OCI-LY7 (cell line): Measurements from ENCODE around the gene ALKBH4. TPM values are rescaled to one million over a fixed set of nuclear protein-coding genes. Genes with fewer than 3 reads are reported as not detected.

Experiments used
- BruUV-seq: library from RNA; stranded (reverse); fragments of 400-500 nt; replicated peaks from 2 replicates; lab custom pipeline; 2021; lab: Mats Ljungman, UMichigan
- CTCF ChIA-PET: fragments of 300-600 bp; sonication (Branson Sonifier 250); formaldehyde crosslinking; loops from one replicate; lab custom pipeline; 2022; ENCODE audit warnings: antibody characterized with exemption; ENCODE audit not compliant: unreplicated experiment; lab: Charles Lee
- POLR2A ChIA-PET: fragments of 300-600 bp; sonication (Branson Sonifier 250); formaldehyde crosslinking; loops from one replicate; lab custom pipeline; 2022; ENCODE audit warnings: antibody characterized with exemption; lab: Charles Lee
- DNase-seq: peaks from one replicate; pipeline ENCODE4 v3.0.0-alpha.2; 2015; ENCODE audit warnings: low spot score
- H2AFZ ChIP-seq: fragments of 200-600 bp; sonication (generic), shearing (Covaris generic); 2 replicates; pipeline ENCODE4 v1.6.1; 2014; ENCODE audit warnings: mild to moderate bottlenecking, antibody characterized with exemption, low read length, moderate library complexity
- H3K27ac ChIP-seq: fragments of 200-600 bp; sonication (generic); 2 replicates; pipeline ENCODE4 v1.5.1; 2014; ENCODE audit warnings: mixed run types, low read depth, mild to moderate bottlenecking, moderate library complexity, low read length, inconsistent platforms; ENCODE audit not compliant: poor library complexity, severe bottlenecking
- H3K36me3 ChIP-seq: fragments of 200-600 bp; sonication (generic); 2 replicates; pipeline ENCODE4 v1.6.1; 2014; ENCODE audit warnings: mild to moderate bottlenecking, antibody characterized with exemption, low read length, moderate library complexity, mixed read lengths; ENCODE audit not compliant: insufficient read depth
- H3K4me1 ChIP-seq: fragments of 200-600 bp; sonication (generic); 2 replicates; pipeline ENCODE4 v1.5.1; 2014; ENCODE audit warnings: mild to moderate bottlenecking, low read length; ENCODE audit not compliant: insufficient read depth, poor library complexity, severe bottlenecking
- H3K4me2 ChIP-seq: fragments of 200-600 bp; sonication (generic); 2 replicates; pipeline ENCODE4 v1.6.1; 2014; ENCODE audit warnings: mild to moderate bottlenecking, low read length
- H3K4me3 ChIP-seq: fragments of 200-600 bp; sonication (generic); 2 replicates; pipeline ENCODE4 v1.5.1; 2014; ENCODE audit warnings: mild to moderate bottlenecking, low read depth, low read length; ENCODE audit not compliant: poor library complexity, severe bottlenecking
- H3K79me2 ChIP-seq: fragments of 200-600 bp; sonication (generic); 2 replicates; pipeline ENCODE4 v1.6.1; 2016; ENCODE audit warnings: low read depth, mild to moderate bottlenecking, low read length, moderate library complexity, mixed read lengths; ENCODE audit not compliant: insufficient read depth
- H3K9me2 ChIP-seq: fragments of 200-600 bp; sonication (generic); 2 replicates; pipeline ENCODE4 v1.6.1; 2016; ENCODE audit warnings: mild to moderate bottlenecking, low read length, mixed read lengths; ENCODE audit not compliant: insufficient read depth
- H3K9me3 ChIP-seq: fragments of 200-600 bp; sonication (generic); 2 replicates; pipeline ENCODE4 v1.6.1; 2014; ENCODE audit warnings: mild to moderate bottlenecking, mixed run types, low read length, mixed read lengths
- H4K20me1 ChIP-seq: fragments of 200-600 bp; sonication (generic); 2 replicates; pipeline ENCODE4 v1.6.1; 2014; ENCODE audit warnings: mild to moderate bottlenecking, antibody characterized with exemption, low read length, moderate library complexity, mixed read lengths; ENCODE audit not compliant: insufficient read depth
- EZH2phosphoT487 ChIP-seq: fragments of 200-600 bp; sonication (generic); IDR thresholded peaks from 2 replicates; pipeline ENCODE4 v1.6.1; 2018; ENCODE audit warnings: low read depth, borderline replicate concordance, mild to moderate bottlenecking, mixed run types, antibody characterized with exemption, low read length, moderate library complexity, mixed read lengths
- intact Hi-C: fragments of 100-400 bp; cut with micrococcal nuclease; formaldehyde crosslinking; loops from one replicate; pipeline ENCODE4 v1.10.0; 2022; ENCODE audit not compliant: unreplicated experiment
- total RNA-seq, 2 experiments: library from RNA; depleted of rRNA in 1 of 2; stranded (reverse); fragments of >200 nt in 1 of 2; shearing (Covaris generic) in 1 of 2; gene quantifications; 2 replicates each; pipeline ENCODE4 v1.2.3, GENCODE V29; 2014 to 2022
- TF ChIP-seq, protein P1 (sequence below): fragments of 200-600 bp; sonication (generic); conservative IDR thresholded peaks from 2 replicates; pipeline ENCODE4 v1.5.1; 2014; ENCODE audit warnings: mild to moderate bottlenecking, antibody characterized with exemption, low read length, moderate library complexity, mixed read lengths

The ALKBH4 gene
- total RNA-seq, 2 experiments from 2014 or later, result 13.3 to 17.5 TPM

GRCh38 chr7:102424787-102425218 lies 39.9 kb downstream of the ALKBH4 start:
- Histone ChIP-seq H3K4me3 (peak overlapping the region; percentile 52), H3K9me3 (no peaks in the 10 kb centered on the region), H3K4me1 (peaks cover 96% of the 10 kb centered on the region), H3K4me2 (peak overlapping the region; percentile 97), H3K27ac (peak overlapping the region; percentile 97), H2AFZ (no peak overlapping the region), H3K9me2 (no peaks in the 10 kb centered on the region), H4K20me1 (no peaks in the 10 kb centered on the region), H3K79me2 (peaks cover 13% of the 10 kb centered on the region; the same call in 1 of the 2 replicates), H3K36me3 (peaks cover 71% of the 10 kb centered on the region)
- CTCF ChIA-PET, result interaction anchor here (0.7 to 1.5 kb wide), 2 partner anchors 12 to 47 kb away, joined by 3 read pairs; no protein-coding TSS in a partner anchor
- BruUV-seq, result no TSS peak
- TF ChIP-seq, protein P1, sequence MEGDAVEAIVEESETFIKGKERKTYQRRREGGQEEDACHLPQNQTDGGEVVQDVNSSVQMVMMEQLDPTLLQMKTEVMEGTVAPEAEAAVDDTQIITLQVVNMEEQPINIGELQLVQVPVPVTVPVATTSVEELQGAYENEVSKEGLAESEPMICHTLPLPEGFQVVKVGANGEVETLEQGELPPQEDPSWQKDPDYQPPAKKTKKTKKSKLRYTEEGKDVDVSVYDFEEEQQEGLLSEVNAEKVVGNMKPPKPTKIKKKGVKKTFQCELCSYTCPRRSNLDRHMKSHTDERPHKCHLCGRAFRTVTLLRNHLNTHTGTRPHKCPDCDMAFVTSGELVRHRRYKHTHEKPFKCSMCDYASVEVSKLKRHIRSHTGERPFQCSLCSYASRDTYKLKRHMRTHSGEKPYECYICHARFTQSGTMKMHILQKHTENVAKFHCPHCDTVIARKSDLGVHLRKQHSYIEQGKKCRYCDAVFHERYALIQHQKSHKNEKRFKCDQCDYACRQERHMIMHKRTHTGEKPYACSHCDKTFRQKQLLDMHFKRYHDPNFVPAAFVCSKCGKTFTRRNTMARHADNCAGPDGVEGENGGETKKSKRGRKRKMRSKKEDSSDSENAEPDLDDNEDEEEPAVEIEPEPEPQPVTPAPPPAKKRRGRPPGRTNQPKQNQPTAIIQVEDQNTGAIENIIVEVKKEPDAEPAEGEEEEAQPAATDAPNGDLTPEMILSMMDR, result no peak
- no peak for TF ChIP-seq EZH2phosphoT487
- POLR2A ChIA-PET, result interaction anchor here (1.5 to 4.6 kb wide), 6 partner anchors 10 to 28 kb away, joined by 4 to 40 read pairs (median 22); no protein-coding TSS in a partner anchor
- DNase-seq, result peak; percentile 47
- intact Hi-C loops, result loop anchor here (1.0 kb wide), 1 partner anchor 13 kb away; no protein-coding TSS in a partner anchor

DNA sequence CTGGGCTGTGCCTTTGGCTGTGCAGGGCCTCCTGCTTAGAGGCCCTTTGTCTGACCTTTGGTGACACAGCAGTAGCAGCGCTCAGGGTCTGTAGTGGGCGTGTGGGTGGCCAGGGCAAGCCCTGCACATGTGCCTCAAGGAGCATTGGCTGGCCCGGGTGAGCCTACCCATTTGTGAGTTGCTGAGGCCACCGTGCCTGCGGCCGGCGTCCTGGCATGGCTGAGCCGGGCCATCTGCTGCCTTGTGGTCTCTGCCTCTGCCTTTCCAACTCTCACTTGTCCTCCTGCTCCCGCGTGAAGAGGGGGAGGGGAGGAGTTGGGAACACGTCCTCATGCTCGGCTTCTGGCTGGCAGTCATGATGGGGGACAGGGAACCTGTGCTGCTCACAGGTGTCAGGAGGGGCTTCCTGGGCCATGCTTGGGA lies 40.5 kb downstream of the ALKBH4 start:
- intact Hi-C loops, result no loop called here
- ChIA-PET POLR2A (interaction anchor here (1.1 to 4.6 kb wide), 5 partner anchors 9 to 27 kb away, joined by 3 to 40 read pairs (median 19); no protein-coding TSS in a partner anchor), CTCF (interaction anchor here (0.7 kb wide), 1 partner anchor 47 kb away, joined by 3 read pairs; no protein-coding TSS in a partner anchor)
- peak overlapping the region; percentile 8; the same call in 1 of the 2 replicates for H2AFZ ChIP-seq
- H3K36me3 ChIP-seq, result peaks cover 76% of the 10 kb centered on the region
- peak; percentile 42 for DNase-seq
- H3K4me1 ChIP-seq, result peaks cover 90% of the 10 kb centered on the region
- H3K9me3 ChIP-seq, result no peaks in the 10 kb centered on the region
- TF ChIP-seq EZH2phosphoT487, result no peak
- TF ChIP-seq, protein P1, result no peak
- peak overlapping the region; percentile 97 for H3K27ac ChIP-seq
- H3K4me3 ChIP-seq, result peak overlapping the region; percentile 52
- no peaks in the 10 kb centered on the region for H4K20me1 ChIP-seq
- H3K4me2 ChIP-seq, result peak overlapping the region; percentile 97
- H3K9me2 ChIP-seq, result no peaks in the 10 kb centered on the region
- peaks cover 13% of the 10 kb centered on the region; the same call in 1 of the 2 replicates for H3K79me2 ChIP-seq
- no TSS peak for BruUV-seq
